Glutamatergic neuron (in vitro differentiated cells): ENCODE measurements around the gene MERTK. TPM values are rescaled to one million over a fixed set of nuclear protein-coding genes. Genes with fewer than 3 reads are reported as not detected.

Experiments used
- DNase-seq: peaks from one replicate; pipeline ENCODE4 v3.0.0; 2022
- H3K27ac Mint-ChIP-seq: one replicate; pipeline ENCODE4 v1.8.0; 2020; ENCODE audit warnings: mild to moderate bottlenecking, mixed read lengths, inconsistent platforms; ENCODE audit not compliant: unreplicated experiment
- H3K27me3 Mint-ChIP-seq: one replicate; pipeline ENCODE4 v1.8.0; 2020; ENCODE audit warnings: mild to moderate bottlenecking, moderate library complexity, mixed read lengths, inconsistent platforms; ENCODE audit not compliant: unreplicated experiment
- H3K36me3 Mint-ChIP-seq: one replicate; pipeline ENCODE4 v1.8.0; 2020; ENCODE audit warnings: mild to moderate bottlenecking, mixed read lengths, inconsistent platforms; ENCODE audit not compliant: unreplicated experiment
- H3K4me1 Mint-ChIP-seq: one replicate; pipeline ENCODE4 v1.8.0; 2020; ENCODE audit warnings: mild to moderate bottlenecking, low read depth, mixed read lengths, inconsistent platforms; ENCODE audit not compliant: unreplicated experiment
- H3K4me3 Mint-ChIP-seq: one replicate; pipeline ENCODE4 v1.8.0; 2020; ENCODE audit warnings: mild to moderate bottlenecking, mixed read lengths, inconsistent platforms; ENCODE audit not compliant: unreplicated experiment
- H3K9me3 Mint-ChIP-seq: one replicate; pipeline ENCODE4 v1.8.0; 2020; ENCODE audit warnings: mild to moderate bottlenecking, moderate library complexity, mixed read lengths, inconsistent platforms; ENCODE audit not compliant: unreplicated experiment
- CTCF ChIP-seq: fragments of 200-600 bp; sonication (generic); IDR thresholded peaks from one replicate; pipeline ENCODE4 v1.5.0; 2021; ENCODE audit not compliant: partially characterized antibody, unreplicated experiment
- total RNA-seq: library from RNA; stranded (reverse); fragmentation: NEBNext Ultra II Directional; extraction: Animal tissue kit (Norgen Biotek cat#: 25700); gene quantifications from one replicate; pipeline ENCODE4 v1.2.1, GENCODE V29; 2021; ENCODE audit not compliant: unreplicated experiment

The MERTK gene
- total RNA-seq, 1 donor from 2014 or later, result 2.3 TPM

DNA sequence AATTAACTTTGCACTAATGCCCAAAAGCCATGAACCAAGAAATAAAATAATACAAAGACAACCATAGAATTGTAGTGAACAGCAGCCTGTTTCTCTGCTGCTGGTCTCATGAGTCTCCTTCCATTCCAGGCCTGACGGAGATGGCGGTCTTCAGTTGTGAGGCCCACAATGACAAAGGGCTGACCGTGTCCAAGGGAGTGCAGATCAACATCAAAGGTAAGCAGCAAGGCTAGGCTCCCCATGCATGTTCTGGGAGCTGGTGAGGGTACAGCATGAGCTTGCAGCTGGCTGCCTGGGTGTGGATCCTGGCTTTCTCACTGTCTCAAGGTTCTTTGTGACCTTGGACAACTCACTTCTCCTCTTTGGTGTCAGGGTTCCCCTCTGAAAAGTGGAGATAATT lies 66.7 kb downstream of the MERTK start:
- peaks cover 2% of the 10 kb centered on the region for H3K27me3 Mint-ChIP-seq
- no peak overlapping the region for H3K27ac Mint-ChIP-seq
- no peaks in the 10 kb centered on the region for H3K36me3 Mint-ChIP-seq
- H3K4me3 Mint-ChIP-seq, result no peak overlapping the region
- TF ChIP-seq CTCF, result no peak
- H3K4me1 Mint-ChIP-seq, result peaks cover 16% of the 10 kb centered on the region
- peaks cover 6% of the 10 kb centered on the region for H3K9me3 Mint-ChIP-seq
- DNase-seq, result no peak

DNA sequence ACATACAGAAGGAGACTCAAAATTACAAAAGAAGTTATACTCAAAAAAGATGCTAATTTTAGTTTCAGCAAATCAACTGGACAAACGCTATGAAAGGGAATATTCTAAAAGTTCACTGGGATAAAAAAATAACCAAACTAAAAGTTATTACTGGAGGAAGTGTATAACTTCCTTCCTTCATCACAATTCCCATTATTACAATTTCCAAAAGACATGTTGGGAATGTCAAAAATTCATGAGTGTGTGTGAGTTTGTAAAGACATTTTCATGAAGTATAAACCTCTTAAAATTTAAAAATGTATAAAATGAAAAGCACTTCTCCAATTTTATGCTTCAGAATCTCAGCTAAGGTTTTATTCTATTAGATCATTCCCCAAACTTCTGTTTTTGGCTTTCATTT lies 67.8 kb downstream of the MERTK start:
- Mint-ChIP-seq H3K36me3 (no peaks in the 10 kb centered on the region), H3K4me1 (peaks cover 16% of the 10 kb centered on the region), H3K9me3 (peaks cover 6% of the 10 kb centered on the region), H3K27ac (no peak overlapping the region), H3K27me3 (peaks cover 2% of the 10 kb centered on the region), H3K4me3 (no peak overlapping the region)
- no peak for DNase-seq
- TF ChIP-seq CTCF, result no peak

DNA sequence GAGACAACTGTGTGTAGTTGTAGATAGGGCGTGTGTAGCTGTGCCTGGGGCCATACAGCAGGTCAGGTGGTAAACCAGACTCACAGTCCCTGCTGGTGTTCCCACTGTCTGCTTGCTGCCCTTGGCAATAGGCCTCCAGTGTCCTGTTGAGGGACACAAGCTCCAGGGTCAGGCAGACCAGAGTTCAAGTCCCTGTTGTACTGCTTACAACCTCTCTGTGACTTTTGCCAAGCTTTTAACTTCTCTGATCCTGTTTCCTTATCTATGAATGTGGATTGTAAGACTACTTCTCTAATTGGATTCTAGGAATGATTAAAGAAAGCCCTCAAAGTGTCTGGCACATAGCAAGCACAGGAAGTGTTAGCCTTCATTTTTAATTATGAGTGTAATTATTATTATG lies 68.6 kb downstream of the MERTK start:
- Mint-ChIP-seq H3K9me3 (peaks cover 6% of the 10 kb centered on the region), H3K4me1 (peaks cover 14% of the 10 kb centered on the region), H3K36me3 (no peaks in the 10 kb centered on the region), H3K27ac (no peak overlapping the region), H3K27me3 (peaks cover 2% of the 10 kb centered on the region), H3K4me3 (no peak overlapping the region)
- no peak for TF ChIP-seq CTCF
- no peak for DNase-seq

GRCh38 chr2:111970453-111970852 lies 72.0 kb downstream of the MERTK start:
- TF ChIP-seq CTCF, result no peak
- no peak overlapping the region for H3K27ac Mint-ChIP-seq
- H3K36me3 Mint-ChIP-seq, result no peaks in the 10 kb centered on the region
- no peaks in the 10 kb centered on the region for H3K4me1 Mint-ChIP-seq
- no peak overlapping the region for H3K4me3 Mint-ChIP-seq
- H3K27me3 Mint-ChIP-seq, result peaks cover 4% of the 10 kb centered on the region
- no peaks in the 10 kb centered on the region for H3K9me3 Mint-ChIP-seq
- no peak for DNase-seq

GRCh38 chr2:111972955-111973565 lies 74.7 kb downstream of the MERTK start:
- Mint-ChIP-seq H3K4me1 (no peaks in the 10 kb centered on the region), H3K36me3 (peaks cover 13% of the 10 kb centered on the region), H3K4me3 (no peak overlapping the region), H3K27me3 (peaks cover 2% of the 10 kb centered on the region), H3K9me3 (peaks cover 3% of the 10 kb centered on the region), H3K27ac (no peak overlapping the region)
- no peak for DNase-seq
- TF ChIP-seq CTCF, result no peak
